ENCODE measurements around the gene HOXC13. TPM values are rescaled to one million over a fixed set of nuclear protein-coding genes. Genes with fewer than 3 reads are reported as not detected.

HOXC13 gene
- total and polyA plus RNA-seq, 2 experiments from 2014 or later, result 0.10 TPM; not detected in 1

DNA sequence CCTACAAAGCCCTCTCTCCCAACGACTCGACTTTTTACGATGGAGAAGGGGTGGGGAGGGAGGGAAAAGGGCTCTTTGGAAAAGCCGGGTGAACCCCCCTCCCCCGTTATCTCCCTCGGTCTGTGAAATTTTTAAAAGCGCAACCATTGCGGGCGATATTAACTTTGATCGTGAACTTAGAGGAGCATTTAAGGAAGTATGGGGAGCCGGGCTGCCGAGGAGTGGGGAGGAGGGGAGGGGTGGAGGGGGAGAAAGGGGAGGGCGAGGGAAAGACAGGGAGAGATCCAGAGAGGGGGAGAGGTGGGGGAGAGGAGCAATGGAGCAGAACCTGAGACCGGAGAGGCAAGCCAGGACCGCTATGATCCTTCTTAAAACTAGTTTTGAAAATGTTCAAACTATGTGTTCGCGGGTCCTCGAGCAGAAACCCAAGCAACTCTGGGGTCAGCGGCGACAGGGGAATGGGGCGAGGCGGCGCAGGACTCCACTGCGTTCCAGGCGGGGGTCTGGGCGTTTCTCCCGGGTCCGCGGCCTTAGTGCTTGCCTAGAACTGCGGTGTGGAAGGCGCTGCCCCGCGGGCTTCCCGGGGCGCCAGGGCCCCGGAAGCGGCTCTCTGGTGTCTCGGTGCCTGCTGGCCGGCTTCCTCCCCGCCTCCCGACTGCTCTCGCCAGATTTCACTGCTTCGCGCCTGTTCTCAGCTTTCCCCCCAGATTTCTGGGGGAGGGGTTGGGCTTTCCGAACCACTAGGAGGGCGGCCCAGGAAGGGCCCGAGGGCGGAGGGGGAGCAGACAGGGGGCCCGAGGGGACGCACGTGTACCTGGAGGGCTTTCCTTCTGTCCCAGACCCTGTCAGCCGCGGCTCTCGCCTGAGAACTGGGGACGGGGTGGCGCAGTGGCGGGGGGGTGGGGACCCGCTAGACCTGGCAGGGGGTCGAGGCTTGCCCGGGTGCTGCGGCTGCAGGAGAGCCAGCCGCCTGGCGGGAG is 35.7 kb downstream of the HOXC13 start, which contains the start of gene HOTAIR:
Gene HOTAIR (minus strand): TSS at position 871 of the 980 bp plus-strand sequence.
- Histone ChIP-seq H3K9me2 (ENCODE audit: insufficient read depth) (no peaks in the 10 kb centered on the region), H3K27me3 (ENCODE audit: insufficient read depth) (peaks cover 100% of the 10 kb centered on the region), H4K20me1 (replicated peaks; ENCODE audit: insufficient read depth) (peaks cover 36% of the 10 kb centered on the region), H3K4me2 (peak within 1 kb of the TSS; percentile 77), H3K4me3 (peak within 1 kb of the TSS; percentile 47), H3K36me3 (ENCODE audit: insufficient read depth) (no peaks in the 10 kb centered on the region; the same call in 1 of the 2 replicates), H3F3A (replicated peaks; ENCODE audit: low read depth) (peaks cover 22% of the 10 kb centered on the region), H3K79me2 (replicated peaks; ENCODE audit: insufficient read depth) (no peaks in the 10 kb centered on the region), H2AFZ (no peak within 1 kb of the TSS), H3K4me1 (ENCODE audit: insufficient read depth) (peaks cover 26% of the 10 kb centered on the region), H3K27ac (ENCODE audit: low read depth) (no peak within 1 kb of the TSS)
- H3K36me3 Mint-ChIP-seq (ENCODE audit: low read depth), result no peaks in the 10 kb centered on the region
- peak; percentile 5 for ATAC-seq
- H3K4me3 Mint-ChIP-seq, result peak within 1 kb of the TSS; percentile 51
- peaks cover 25% of the 10 kb centered on the region for H3K4me1 Mint-ChIP-seq
- no peak within 1 kb of the TSS for H3K27ac Mint-ChIP-seq
- peak; percentile 54 for DNase-seq (ENCODE audit: low spot score)
- peak; percentile 76 for TF ChIP-seq EZH2 (IDR thresholded peaks at IDR 0.05; ENCODE audit: low read depth, unreplicated experiment)
- TF ChIP-seq, protein P1, sequence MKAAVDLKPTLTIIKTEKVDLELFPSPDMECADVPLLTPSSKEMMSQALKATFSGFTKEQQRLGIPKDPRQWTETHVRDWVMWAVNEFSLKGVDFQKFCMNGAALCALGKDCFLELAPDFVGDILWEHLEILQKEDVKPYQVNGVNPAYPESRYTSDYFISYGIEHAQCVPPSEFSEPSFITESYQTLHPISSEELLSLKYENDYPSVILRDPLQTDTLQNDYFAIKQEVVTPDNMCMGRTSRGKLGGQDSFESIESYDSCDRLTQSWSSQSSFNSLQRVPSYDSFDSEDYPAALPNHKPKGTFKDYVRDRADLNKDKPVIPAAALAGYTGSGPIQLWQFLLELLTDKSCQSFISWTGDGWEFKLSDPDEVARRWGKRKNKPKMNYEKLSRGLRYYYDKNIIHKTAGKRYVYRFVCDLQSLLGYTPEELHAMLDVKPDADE (IDR thresholded peaks at IDR 0.05), result no peak
- peak; percentile 94 for TF ChIP-seq EZH2phosphoT487 (IDR thresholded peaks at IDR 0.05; ENCODE audit: unreplicated experiment)
- no peaks in the 10 kb centered on the region; the same call in 1 of the 3 replicates for H3K9me3 Mint-ChIP-seq
- peaks cover 99% of the 10 kb centered on the region for H3K27me3 Mint-ChIP-seq (ENCODE audit: insufficient read depth, low read depth, poor library complexity)

DNA sequence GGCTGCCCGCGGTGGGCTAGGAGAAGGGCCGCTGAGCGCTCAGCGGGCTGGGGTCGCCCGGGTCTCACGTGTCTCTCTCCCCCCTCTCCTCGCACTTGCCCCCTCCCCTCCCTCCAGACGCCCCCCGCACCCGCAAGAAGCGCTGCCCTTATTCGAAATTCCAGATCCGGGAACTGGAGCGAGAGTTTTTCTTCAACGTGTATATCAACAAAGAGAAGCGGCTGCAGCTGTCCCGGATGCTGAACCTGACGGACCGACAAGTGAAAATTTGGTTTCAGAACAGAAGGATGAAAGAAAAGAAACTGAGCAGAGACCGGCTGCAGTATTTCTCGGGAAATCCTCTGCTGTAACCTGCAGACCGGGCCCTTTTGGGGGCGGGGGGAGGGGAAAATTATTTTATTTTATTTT is 36.4 kb downstream of the HOXC13 start:
- no peaks in the 10 kb centered on the region; the same call in 1 of the 3 replicates for H3K9me3 Mint-ChIP-seq
- Histone ChIP-seq H3K4me2 (peak overlapping the region; percentile 66; the same call in 1 of the 2 replicates), H2AFZ (no peak overlapping the region)

More for the DNA sequence above, 36.4 kb downstream of the HOXC13 start:
- DNase-seq (ENCODE audit: low spot score), result peak; percentile 54
- H3K9me2 ChIP-seq (ENCODE audit: insufficient read depth), result no peaks in the 10 kb centered on the region
- Mint-ChIP-seq H3K4me3 (no peak overlapping the region; the same call in 2 of the 3 replicates), H3K27ac (no peak overlapping the region), H3K4me1 (peaks cover 28% of the 10 kb centered on the region), H3K36me3 (ENCODE audit: low read depth) (no peaks in the 10 kb centered on the region), H3K27me3 (ENCODE audit: insufficient read depth, low read depth, poor library complexity) (peaks cover 99% of the 10 kb centered on the region)
- peaks cover 35% of the 10 kb centered on the region for H4K20me1 ChIP-seq (replicated peaks; ENCODE audit: insufficient read depth)
- H3K79me2 ChIP-seq (replicated peaks; ENCODE audit: insufficient read depth), result no peaks in the 10 kb centered on the region
- H3K27ac ChIP-seq (ENCODE audit: low read depth), result no peak overlapping the region
- peaks cover 31% of the 10 kb centered on the region for H3K4me1 ChIP-seq (ENCODE audit: insufficient read depth)
- TF ChIP-seq EZH2 (IDR thresholded peaks at IDR 0.05; ENCODE audit: low read depth, unreplicated experiment), result peak; percentile 98
- TF ChIP-seq ZNF331 (CRISPR knock-in tag; IDR thresholded peaks at IDR 0.05; ENCODE audit: low read depth), result no peak
- no peak for TF ChIP-seq STAT1 (IDR thresholded peaks at IDR 0.05; ENCODE audit: unreplicated experiment)
- TF ChIP-seq, protein P2, sequence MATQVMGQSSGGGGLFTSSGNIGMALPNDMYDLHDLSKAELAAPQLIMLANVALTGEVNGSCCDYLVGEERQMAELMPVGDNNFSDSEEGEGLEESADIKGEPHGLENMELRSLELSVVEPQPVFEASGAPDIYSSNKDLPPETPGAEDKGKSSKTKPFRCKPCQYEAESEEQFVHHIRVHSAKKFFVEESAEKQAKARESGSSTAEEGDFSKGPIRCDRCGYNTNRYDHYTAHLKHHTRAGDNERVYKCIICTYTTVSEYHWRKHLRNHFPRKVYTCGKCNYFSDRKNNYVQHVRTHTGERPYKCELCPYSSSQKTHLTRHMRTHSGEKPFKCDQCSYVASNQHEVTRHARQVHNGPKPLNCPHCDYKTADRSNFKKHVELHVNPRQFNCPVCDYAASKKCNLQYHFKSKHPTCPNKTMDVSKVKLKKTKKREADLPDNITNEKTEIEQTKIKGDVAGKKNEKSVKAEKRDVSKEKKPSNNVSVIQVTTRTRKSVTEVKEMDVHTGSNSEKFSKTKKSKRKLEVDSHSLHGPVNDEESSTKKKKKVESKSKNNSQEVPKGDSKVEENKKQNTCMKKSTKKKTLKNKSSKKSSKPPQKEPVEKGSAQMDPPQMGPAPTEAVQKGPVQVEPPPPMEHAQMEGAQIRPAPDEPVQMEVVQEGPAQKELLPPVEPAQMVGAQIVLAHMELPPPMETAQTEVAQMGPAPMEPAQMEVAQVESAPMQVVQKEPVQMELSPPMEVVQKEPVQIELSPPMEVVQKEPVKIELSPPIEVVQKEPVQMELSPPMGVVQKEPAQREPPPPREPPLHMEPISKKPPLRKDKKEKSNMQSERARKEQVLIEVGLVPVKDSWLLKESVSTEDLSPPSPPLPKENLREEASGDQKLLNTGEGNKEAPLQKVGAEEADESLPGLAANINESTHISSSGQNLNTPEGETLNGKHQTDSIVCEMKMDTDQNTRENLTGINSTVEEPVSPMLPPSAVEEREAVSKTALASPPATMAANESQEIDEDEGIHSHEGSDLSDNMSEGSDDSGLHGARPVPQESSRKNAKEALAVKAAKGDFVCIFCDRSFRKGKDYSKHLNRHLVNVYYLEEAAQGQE (IDR thresholded peaks at IDR 0.05; ENCODE audit: unreplicated experiment), result no peak
- H3K36me3 ChIP-seq (ENCODE audit: insufficient read depth), result no peaks in the 10 kb centered on the region; the same call in 1 of the 2 replicates
- peaks cover 100% of the 10 kb centered on the region for H3K27me3 ChIP-seq (ENCODE audit: insufficient read depth)
- peaks cover 25% of the 10 kb centered on the region for H3F3A ChIP-seq (replicated peaks; ENCODE audit: low read depth)
- ATAC-seq, result no peak
- peak overlapping the region; percentile 47 for H3K4me3 ChIP-seq

Data from GM23338 (cell line).